ENCODE data around the gene BBS9.

BBS9 gene

DNA sequence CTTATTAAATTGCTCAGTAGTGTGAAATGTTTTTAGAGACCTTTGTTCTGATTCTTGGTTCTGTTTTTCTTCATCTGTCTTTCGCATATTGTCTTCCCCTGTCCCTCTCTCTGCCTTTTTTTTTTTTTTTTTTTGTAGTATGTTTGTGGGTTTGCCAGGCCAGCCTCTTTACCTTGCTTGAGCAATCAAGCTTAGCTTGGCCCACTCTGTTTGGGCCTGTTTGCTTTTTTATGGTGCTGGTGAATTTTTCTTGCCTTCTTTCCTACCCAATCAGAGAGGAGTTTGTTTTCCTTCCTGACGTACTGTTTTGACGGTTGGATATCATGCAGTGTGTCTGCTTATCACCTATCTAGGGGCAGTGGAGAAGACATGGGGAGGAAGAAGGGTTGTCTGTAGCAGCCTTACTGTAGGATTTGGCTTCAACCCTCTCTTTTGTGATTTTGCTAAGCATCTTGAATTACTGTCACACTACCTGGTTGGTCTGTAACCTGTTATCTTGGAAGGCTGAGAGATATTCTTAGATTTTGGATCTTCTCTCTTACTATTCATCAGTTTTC lies 64.0 kb downstream of the BBS9 start:
- DNase-seq (ENCODE audit: low read depth): no peak
- TF ChIP-seq, protein P1, sequence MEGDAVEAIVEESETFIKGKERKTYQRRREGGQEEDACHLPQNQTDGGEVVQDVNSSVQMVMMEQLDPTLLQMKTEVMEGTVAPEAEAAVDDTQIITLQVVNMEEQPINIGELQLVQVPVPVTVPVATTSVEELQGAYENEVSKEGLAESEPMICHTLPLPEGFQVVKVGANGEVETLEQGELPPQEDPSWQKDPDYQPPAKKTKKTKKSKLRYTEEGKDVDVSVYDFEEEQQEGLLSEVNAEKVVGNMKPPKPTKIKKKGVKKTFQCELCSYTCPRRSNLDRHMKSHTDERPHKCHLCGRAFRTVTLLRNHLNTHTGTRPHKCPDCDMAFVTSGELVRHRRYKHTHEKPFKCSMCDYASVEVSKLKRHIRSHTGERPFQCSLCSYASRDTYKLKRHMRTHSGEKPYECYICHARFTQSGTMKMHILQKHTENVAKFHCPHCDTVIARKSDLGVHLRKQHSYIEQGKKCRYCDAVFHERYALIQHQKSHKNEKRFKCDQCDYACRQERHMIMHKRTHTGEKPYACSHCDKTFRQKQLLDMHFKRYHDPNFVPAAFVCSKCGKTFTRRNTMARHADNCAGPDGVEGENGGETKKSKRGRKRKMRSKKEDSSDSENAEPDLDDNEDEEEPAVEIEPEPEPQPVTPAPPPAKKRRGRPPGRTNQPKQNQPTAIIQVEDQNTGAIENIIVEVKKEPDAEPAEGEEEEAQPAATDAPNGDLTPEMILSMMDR (IDR thresholded peaks at IDR 0.05; ENCODE audit: low read depth, low read length, missing control alignments): no peak
- H3K4me3 ChIP-seq (ENCODE audit: low read depth, low read length): no peak overlapping the region

DNA sequence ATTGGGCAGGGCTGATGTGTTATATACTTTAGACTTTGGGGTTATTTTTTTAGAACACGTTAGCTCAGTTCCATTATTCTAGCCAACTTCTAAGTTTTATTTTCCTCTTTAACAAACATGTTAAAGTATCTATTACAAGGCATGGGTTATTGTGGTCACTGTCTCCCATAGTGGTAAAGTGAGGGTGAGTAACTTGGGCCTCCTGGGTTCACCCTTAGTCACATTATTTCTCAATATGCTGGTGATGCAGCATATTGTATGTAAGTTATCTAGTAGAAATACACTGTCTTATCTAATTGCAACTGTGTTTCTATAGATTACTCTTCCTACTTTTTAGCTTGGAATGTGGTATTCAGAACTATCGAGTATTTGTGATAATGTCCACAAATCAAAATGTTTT lies 65.9 kb downstream of the BBS9 start:
- H3K4me3 ChIP-seq (ENCODE audit: low read depth, low read length): no peak overlapping the region
- TF ChIP-seq, protein P1 (IDR thresholded peaks at IDR 0.05; ENCODE audit: low read depth, low read length, missing control alignments): no peak
- no peak for DNase-seq (ENCODE audit: low read depth)

- TF ChIP-seq, protein P1 (IDR thresholded peaks at IDR 0.05; ENCODE audit: low read depth, low read length, missing control alignments): no peak
- DNase-seq (ENCODE audit: low read depth): no peak
These were observed 66.9 kb downstream of the BBS9 start for GRCh38 chr7:33196221-33196620.

DNA sequence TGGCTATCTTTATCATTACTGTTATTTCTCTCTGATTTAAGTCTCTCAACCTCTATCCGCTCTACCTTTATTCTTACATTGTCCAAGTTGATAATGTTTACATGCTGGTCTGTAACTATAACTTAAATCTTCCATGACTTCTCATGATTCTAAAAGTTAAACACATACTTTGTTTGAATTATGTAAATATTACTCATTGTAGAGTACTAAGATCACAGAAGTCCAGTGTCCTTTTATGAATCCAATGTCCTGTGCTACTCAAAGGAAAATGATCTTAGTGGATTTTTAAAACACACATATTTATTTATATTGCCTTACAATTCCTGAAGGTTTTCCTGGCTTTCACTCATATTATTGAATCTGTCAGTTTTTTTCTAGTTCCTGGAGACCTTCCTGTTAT lies 70.9 kb downstream of the BBS9 start:
- no peak overlapping the region for H3K4me3 ChIP-seq (ENCODE audit: low read depth, low read length)
- TF ChIP-seq, protein P1 (IDR thresholded peaks at IDR 0.05; ENCODE audit: low read depth, low read length, missing control alignments): no peak
- DNase-seq (ENCODE audit: low read depth): no peak

More at GRCh38 chr7:33196221-33196620, 66.9 kb downstream of the BBS9 start:
- H3K4me3 ChIP-seq (ENCODE audit: low read depth, low read length): no peak overlapping the region

- DNase-seq (ENCODE audit: low read depth): no peak
- no peak overlapping the region for H3K4me3 ChIP-seq (ENCODE audit: low read depth, low read length)
- TF ChIP-seq, protein P1 (IDR thresholded peaks at IDR 0.05; ENCODE audit: low read depth, low read length, missing control alignments): no peak
These were observed 72.5 kb downstream of the BBS9 start for GRCh38 chr7:33201821-33202220.

- no peak overlapping the region for H3K4me3 ChIP-seq (ENCODE audit: low read depth, low read length)
- TF ChIP-seq, protein P1 (IDR thresholded peaks at IDR 0.05; ENCODE audit: low read depth, low read length, missing control alignments): no peak
- no peak for DNase-seq (ENCODE audit: low read depth)
These were observed 81.6 kb downstream of the BBS9 start for GRCh38 chr7:33210958-33211357.

DNA sequence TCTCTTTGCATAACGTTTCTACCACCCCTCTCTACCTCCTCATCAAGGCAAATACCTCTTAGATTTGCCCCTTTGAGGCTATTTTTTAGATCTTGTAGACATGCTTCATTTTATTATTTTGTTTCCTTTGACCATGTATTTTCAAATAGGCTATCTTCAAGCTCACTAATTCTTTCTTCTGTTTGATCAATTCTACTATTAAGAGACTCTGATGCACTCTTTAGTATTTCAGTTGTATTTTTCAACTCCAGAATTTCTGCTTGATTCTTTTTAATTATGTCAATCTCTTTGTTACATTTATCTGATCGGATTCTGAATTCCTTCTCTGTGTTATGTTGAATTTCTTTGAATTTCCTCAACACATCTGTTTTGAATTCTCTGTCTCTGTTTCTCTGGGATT lies 82.8 kb downstream of the BBS9 start:
- no peak overlapping the region for H3K4me3 ChIP-seq (ENCODE audit: low read depth, low read length)
- no peak for DNase-seq (ENCODE audit: low read depth)
- TF ChIP-seq, protein P1 (IDR thresholded peaks at IDR 0.05; ENCODE audit: low read depth, low read length, missing control alignments): no peak

Data from GM12864 (cell line).